ENCODE data around the gene GNMT. TPM values are rescaled to one million over a fixed set of nuclear protein-coding genes. Genes with fewer than 3 reads are reported as not detected.
"Not testable (repeated sequence)": the region's sequence is repeated elsewhere in the genome, so short reads cannot be mapped to it uniquely, and the experiment has no call there.

GNMT gene
- total RNA-seq, 1 experiment from 2014 or later: 0.47 TPM

- no peaks in the 10 kb centered on the region for H3K27me3 ChIP-seq (ENCODE audit: low read length)
- ChIA-PET CTCF (interaction anchor here (0.6 kb wide), 1 partner anchor 609 kb away, joined by 3 read pairs; no protein-coding TSS in a partner anchor), POLR2A (ENCODE audit: unreplicated experiment) (no interaction called here)
- H3F3A ChIP-seq (ENCODE audit: low read length, unreplicated experiment): no peaks in the 10 kb centered on the region
- H3K27ac ChIP-seq (ENCODE audit: low read length): no peak overlapping the region
- no peaks in the 10 kb centered on the region for H3K9me3 ChIP-seq (ENCODE audit: low read length)
- intact Hi-C loops (cut with micrococcal nuclease): no loop called here
- no peak overlapping the region for H3K4me3 ChIP-seq (ENCODE audit: low read length)
- no peaks in the 10 kb centered on the region for H4K20me1 ChIP-seq (ENCODE audit: low read length)
- no peak for TF ChIP-seq CTCF (conservative IDR thresholded peaks at IDR 0.05; ENCODE audit: low read depth, low read length)
- TF ChIP-seq EZH2 (IDR thresholded peaks at IDR 0.05; ENCODE audit: low read length, unreplicated experiment): no peak
- no peak for TF ChIP-seq EZH2phosphoT487 (IDR thresholded peaks at IDR 0.05; ENCODE audit: borderline replicate concordance, low read length)
- no peak for ATAC-seq
- no peak overlapping the region for H3K4me2 ChIP-seq (ENCODE audit: low read length)
- DNase-seq: no peak
- BruUV-seq (replicated peaks): no TSS peak
- no peak overlapping the region for H2AFZ ChIP-seq (ENCODE audit: low read length)
- H3K9me2 ChIP-seq (replicated peaks; ENCODE audit: low read length): no peaks in the 10 kb centered on the region
- H3K36me3 ChIP-seq (ENCODE audit: low read depth, low read length): no peaks in the 10 kb centered on the region
- H3K4me1 ChIP-seq (ENCODE audit: insufficient read depth, low read length): no peaks in the 10 kb centered on the region; the same call in 1 of the 2 replicates
- no peak overlapping the region for H3K9ac ChIP-seq (ENCODE audit: low read length)
- no peaks in the 10 kb centered on the region for H3K79me2 ChIP-seq (ENCODE audit: low read length)
Measured at GRCh38 chr6:42942444-42942843, 18.1 kb upstream of the GNMT start.

- H3K79me2 ChIP-seq (ENCODE audit: low read length): no peaks in the 10 kb centered on the region
- H3K4me1 ChIP-seq (ENCODE audit: insufficient read depth, low read length): no peaks in the 10 kb centered on the region
- ChIA-PET POLR2A (ENCODE audit: unreplicated experiment) (no interaction called here), CTCF (no interaction called here)
- H3K27me3 ChIP-seq (ENCODE audit: low read length): no peaks in the 10 kb centered on the region
- no peaks in the 10 kb centered on the region for H3K9me3 ChIP-seq (ENCODE audit: low read length)
- no peak overlapping the region for H3K4me2 ChIP-seq (ENCODE audit: low read length)
- H3F3A ChIP-seq (ENCODE audit: low read length, unreplicated experiment): no peaks in the 10 kb centered on the region
- H3K4me3 ChIP-seq (ENCODE audit: low read length): no peak overlapping the region
- no TSS peak for BruUV-seq (replicated peaks)
- TF ChIP-seq EZH2phosphoT487 (IDR thresholded peaks at IDR 0.05; ENCODE audit: borderline replicate concordance, low read length) (no peak), CTCF (conservative IDR thresholded peaks at IDR 0.05; ENCODE audit: low read depth, low read length) (no peak), EZH2 (IDR thresholded peaks at IDR 0.05; ENCODE audit: low read length, unreplicated experiment) (no peak)
- no peaks in the 10 kb centered on the region for H3K9me2 ChIP-seq (replicated peaks; ENCODE audit: low read length)
- H2AFZ ChIP-seq (ENCODE audit: low read length): no peak overlapping the region
- H4K20me1 ChIP-seq (ENCODE audit: low read length): no peaks in the 10 kb centered on the region
- no peak overlapping the region for H3K27ac ChIP-seq (ENCODE audit: low read length)
- DNase-seq (no peak), ATAC-seq (no peak)
- intact Hi-C loops (cut with micrococcal nuclease): no loop called here
- no peak overlapping the region for H3K9ac ChIP-seq (ENCODE audit: low read length)
- no peaks in the 10 kb centered on the region for H3K36me3 ChIP-seq (ENCODE audit: low read depth, low read length)
Measured at GRCh38 chr6:42947950-42948349, 12.6 kb upstream of the GNMT start.

- Histone ChIP-seq H3K9me2 (replicated peaks; ENCODE audit: low read length) (no peaks in the 10 kb centered on the region), H2AFZ (ENCODE audit: low read length) (no peak overlapping the region), H3K27ac (ENCODE audit: low read length) (no peak overlapping the region), H3K27me3 (ENCODE audit: low read length) (no peaks in the 10 kb centered on the region), H3K4me2 (ENCODE audit: low read length) (no peak overlapping the region), H3K79me2 (ENCODE audit: low read length) (no peaks in the 10 kb centered on the region), H3K36me3 (ENCODE audit: low read depth, low read length) (no peaks in the 10 kb centered on the region), H3K4me3 (ENCODE audit: low read length) (no peak overlapping the region), H3K9ac (ENCODE audit: low read length) (no peak overlapping the region), H3F3A (ENCODE audit: low read length, unreplicated experiment) (no peaks in the 10 kb centered on the region), H4K20me1 (ENCODE audit: low read length) (no peaks in the 10 kb centered on the region), H3K9me3 (ENCODE audit: low read length) (no peaks in the 10 kb centered on the region), H3K4me1 (ENCODE audit: insufficient read depth, low read length) (no peaks in the 10 kb centered on the region)
- BruUV-seq (replicated peaks): no TSS peak
- ChIA-PET CTCF (no interaction called here), POLR2A (ENCODE audit: unreplicated experiment) (no interaction called here)
- DNase-seq (no peak), ATAC-seq (no peak)
- intact Hi-C loops (cut with micrococcal nuclease): no loop called here
- no peak for TF ChIP-seq CTCF (conservative IDR thresholded peaks at IDR 0.05; ENCODE audit: low read depth, low read length)
- no peak for TF ChIP-seq EZH2phosphoT487 (IDR thresholded peaks at IDR 0.05; ENCODE audit: borderline replicate concordance, low read length)
- no peak for TF ChIP-seq EZH2 (IDR thresholded peaks at IDR 0.05; ENCODE audit: low read length, unreplicated experiment)
Measured at GRCh38 chr6:42952389-42952788, 8.2 kb upstream of the GNMT start.

- H3K4me2 ChIP-seq (ENCODE audit: low read length); H4K20me1 ChIP-seq (ENCODE audit: low read length); DNase-seq; H3K27me3 ChIP-seq (ENCODE audit: low read length); H3K4me1 ChIP-seq (ENCODE audit: insufficient read depth, low read length); intact Hi-C loops (cut with micrococcal nuclease); BruUV-seq (replicated peaks); H3K79me2 ChIP-seq (ENCODE audit: low read length); POLR2A ChIA-PET (ENCODE audit: unreplicated experiment); ATAC-seq; H3K4me3 ChIP-seq (ENCODE audit: low read length); H3K27ac ChIP-seq (ENCODE audit: low read length); H3F3A ChIP-seq (ENCODE audit: low read length, unreplicated experiment); H3K9me2 ChIP-seq (replicated peaks; ENCODE audit: low read length); H3K9me3 ChIP-seq (ENCODE audit: low read length); H2AFZ ChIP-seq (ENCODE audit: low read length); H3K9ac ChIP-seq (ENCODE audit: low read length); CTCF ChIA-PET; H3K36me3 ChIP-seq (ENCODE audit: low read depth, low read length): not testable (repeated sequence)
Measured at GRCh38 chr6:42954405-42954804, 6.1 kb upstream of the GNMT start.
